WTC11 (cell line): Measurements from ENCODE around the gene SBF1.

ENCODE experiments used
- ATF2 ChIP-seq: sonication (generic); formaldehyde crosslinking; IDR thresholded peaks from 2 replicates; pipeline ENCODE4 v1.8.1; 2022; ENCODE audit warnings: low read depth, missing genetic modification reagents, borderline replicate concordance
- CTCF ChIP-seq: fragments of 200-600 bp; IDR thresholded peaks from 2 replicates; pipeline ENCODE4 v1.8.0; 2022; ENCODE audit warnings: antibody characterized with exemption
- PRRX2 ChIP-seq: fragments of 250-450 bp; sonication (Bioruptor Pico); IDR thresholded peaks from 2 replicates; pipeline ENCODE4 v1.8.0; 2021; ENCODE audit warnings: mild to moderate bottlenecking
- TEAD4 ChIP-seq: sonication (generic); formaldehyde crosslinking; IDR thresholded peaks from 2 replicates; pipeline ENCODE4 v1.8.0; 2022; ENCODE audit warnings: mild to moderate bottlenecking, missing genetic modification reagents
- USF1 ChIP-seq: sonication (generic); formaldehyde crosslinking; IDR thresholded peaks from 2 replicates; pipeline ENCODE4 v1.8.0; 2022; ENCODE audit warnings: mild to moderate bottlenecking, missing genetic modification reagents
- USF2 ChIP-seq: sonication (generic); formaldehyde crosslinking; IDR thresholded peaks from 2 replicates; pipeline ENCODE4 v1.8.1; 2023; ENCODE audit warnings: mild to moderate bottlenecking, missing genetic modification reagents, moderate library complexity
- ZNF121 ChIP-seq: sonication (generic); formaldehyde crosslinking; IDR thresholded peaks from 2 replicates; pipeline ENCODE4 v1.8.0; 2023; ENCODE audit warnings: missing genetic modification reagents

DNA sequence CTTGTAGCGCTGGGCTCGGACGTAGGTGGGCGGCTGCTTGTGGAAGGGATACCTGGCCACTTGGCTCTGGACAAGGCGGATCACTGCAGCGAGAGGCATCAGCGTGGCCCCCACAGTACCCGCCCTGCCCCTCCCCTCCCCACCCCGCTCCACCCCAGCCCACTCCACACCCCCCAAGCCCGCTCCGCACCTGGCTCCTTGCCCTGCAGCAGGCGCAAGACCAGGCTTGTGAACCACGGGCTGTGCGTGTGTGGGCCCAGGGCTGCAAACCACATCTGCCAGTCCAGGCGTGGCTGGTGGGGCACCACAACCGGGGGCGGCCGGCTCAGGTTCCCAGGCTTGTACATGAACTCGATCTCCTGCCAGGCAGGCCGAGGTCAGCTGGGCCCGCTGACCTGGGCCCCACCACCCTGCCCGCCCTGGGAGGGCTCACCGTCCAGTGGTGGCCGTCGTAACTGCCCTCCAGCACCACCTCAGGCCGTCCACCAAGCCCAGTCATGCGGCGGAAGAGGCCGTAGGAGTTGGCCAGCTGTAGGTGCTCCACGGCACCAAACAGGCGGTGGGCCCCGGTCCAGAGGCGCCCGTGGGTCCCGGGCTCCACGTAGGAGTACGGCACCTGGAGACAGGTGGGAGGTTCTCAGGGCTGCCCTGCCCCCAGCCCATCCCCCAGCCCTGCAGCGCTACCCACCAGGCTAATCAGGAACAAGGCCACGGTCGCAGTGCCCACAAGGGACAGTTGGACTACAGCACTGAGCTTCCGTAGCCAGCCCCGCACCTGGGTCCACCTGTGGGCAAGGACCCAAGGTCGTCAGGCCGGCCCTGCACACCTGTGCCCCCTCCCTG lies 29.8 kb upstream of the SBF1 start:
- TF ChIP-seq CTCF (no peak), USF2 (no peak), ATF2 (no peak), ZNF121 (no peak), PRRX2 (CRISPR knock-in tag) (no peak), USF1 (CRISPR knock-in tag) (no peak), TEAD4 (CRISPR knock-in tag) (no peak)
